ENCODE results near the gene QRICH1. TPM values are rescaled to one million over a fixed set of nuclear protein-coding genes. Genes with fewer than 3 reads are reported as not detected.
"Not testable (repeated sequence)": the region's sequence is repeated elsewhere in the genome, so short reads cannot be mapped to it uniquely, and the experiment has no call there.

Gene QRICH1
- total and polyA plus RNA-seq, 2 donors: 40.7 to 63.0 TPM

DNA sequence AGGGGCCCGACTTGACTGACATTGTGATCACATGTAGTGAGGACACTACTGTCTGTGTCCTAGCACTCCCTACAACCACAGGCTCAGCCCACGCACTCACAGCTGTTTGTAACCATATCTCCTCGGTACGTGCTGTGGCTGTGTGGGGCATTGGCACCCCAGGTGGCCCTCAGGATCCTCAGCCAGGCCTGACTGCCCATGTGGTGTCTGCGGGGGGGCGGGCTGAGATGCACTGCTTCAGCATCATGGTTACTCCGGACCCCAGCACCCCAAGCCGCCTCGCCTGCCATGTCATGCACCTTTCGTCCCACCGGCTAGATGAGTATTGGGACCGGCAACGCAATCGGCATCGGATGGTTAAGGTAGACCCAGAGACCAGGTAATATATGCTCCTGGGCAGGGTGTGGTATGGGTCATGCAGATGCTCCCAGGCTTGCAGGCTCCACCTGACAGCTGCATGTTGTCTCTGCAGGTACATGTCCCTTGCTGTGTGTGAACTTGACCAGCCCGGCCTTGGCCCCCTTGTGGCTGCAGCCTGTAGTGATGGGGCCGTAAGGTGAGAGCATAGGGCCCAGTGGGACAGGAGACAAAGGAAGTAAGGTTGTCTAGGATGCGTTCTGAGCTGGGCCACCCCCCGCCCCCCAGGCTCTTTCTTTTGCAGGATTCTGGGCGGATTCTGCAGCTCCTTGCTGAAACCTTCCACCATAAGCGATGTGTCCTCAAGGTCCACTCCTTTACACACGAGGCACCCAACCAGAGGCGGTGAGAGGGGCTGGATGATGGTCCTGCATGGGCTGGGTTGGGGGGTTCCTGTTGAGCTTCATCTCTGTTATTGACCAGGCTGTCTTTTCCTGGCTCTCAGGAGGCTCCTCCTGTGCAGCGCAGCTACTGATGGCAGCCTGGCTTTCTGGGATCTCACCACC lies 79.9 kb downstream of the QRICH1 start:
- Histone ChIP-seq H3K36me3 (ENCODE audit: insufficient read depth) (peaks cover 10% of the 10 kb centered on the region), H3K4me1 (ENCODE audit: insufficient read depth) (no peaks in the 10 kb centered on the region), H3K27ac (ENCODE audit: low read depth) (no peak overlapping the region), H3K4me3 (ENCODE audit: low read depth, low read length) (no peak overlapping the region)
- 83% methylated on average over 24 of the region's 24 CpGs for WGBS
- no peak for DNase-seq (ENCODE audit: extremely low spot score)

DNA sequence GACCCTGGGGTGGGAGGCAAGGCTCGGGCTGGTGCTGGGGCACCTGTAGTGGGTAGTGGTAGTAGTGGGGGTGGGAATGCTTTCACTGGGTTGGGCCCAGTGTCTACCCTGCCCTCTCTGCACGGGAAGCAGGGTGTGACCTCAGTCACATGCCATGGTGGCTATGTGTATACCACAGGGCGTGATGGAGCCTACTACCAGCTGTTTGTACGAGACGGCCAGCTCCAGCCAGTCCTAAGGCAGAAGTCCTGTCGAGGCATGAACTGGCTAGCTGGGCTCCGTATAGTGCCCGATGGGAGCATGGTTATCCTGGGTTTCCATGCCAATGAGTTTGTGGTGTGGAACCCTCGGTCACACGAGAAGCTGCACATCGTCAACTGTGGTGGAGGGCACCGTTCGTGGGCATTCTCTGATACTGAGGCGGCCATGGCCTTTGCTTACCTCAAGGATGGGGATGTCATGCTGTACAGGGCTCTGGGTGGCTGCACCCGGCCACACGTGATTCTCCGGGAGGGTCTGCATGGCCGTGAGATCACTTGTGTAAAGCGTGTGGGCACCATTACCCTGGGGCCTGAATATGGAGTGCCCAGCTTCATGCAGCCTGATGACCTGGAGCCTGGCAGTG lies 80.6 kb downstream of the QRICH1 start:
- no peak for DNase-seq (ENCODE audit: extremely low spot score)
- Histone ChIP-seq H3K4me3 (ENCODE audit: low read depth, low read length) (no peak overlapping the region), H3K4me1 (ENCODE audit: insufficient read depth) (no peaks in the 10 kb centered on the region), H3K27ac (ENCODE audit: low read depth) (no peak overlapping the region), H3K36me3 (ENCODE audit: insufficient read depth) (peaks cover 10% of the 10 kb centered on the region)
- 74% methylated on average over 19 of the region's 19 CpGs for WGBS

DNA sequence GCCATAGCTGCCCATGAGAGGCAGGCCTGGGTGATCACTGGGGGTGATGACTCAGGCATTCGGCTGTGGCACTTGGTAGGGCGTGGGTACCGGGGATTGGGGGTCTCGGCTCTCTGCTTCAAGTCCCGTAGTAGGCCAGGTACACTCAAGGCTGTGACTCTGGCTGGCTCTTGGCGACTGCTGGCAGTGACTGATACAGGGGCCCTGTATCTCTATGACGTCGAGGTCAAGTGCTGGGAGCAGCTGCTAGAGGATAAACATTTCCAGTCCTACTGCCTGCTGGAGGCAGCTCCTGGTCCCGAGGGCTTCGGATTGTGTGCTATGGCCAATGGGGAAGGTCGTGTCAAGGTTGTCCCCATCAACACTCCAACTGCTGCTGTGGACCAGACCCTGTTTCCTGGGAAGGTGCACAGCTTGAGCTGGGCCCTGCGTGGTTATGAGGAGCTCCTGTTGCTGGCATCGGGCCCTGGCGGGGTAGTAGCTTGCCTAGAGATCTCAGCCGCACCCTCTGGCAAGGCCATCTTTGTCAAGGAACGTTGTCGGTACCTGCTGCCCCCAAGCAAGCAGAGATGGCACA lies 81.3 kb downstream of the QRICH1 start:
- no peak for DNase-seq (ENCODE audit: extremely low spot score)
- 70% methylated on average over 17 of the region's 17 CpGs for WGBS
- Histone ChIP-seq H3K27ac (ENCODE audit: low read depth) (no peak overlapping the region), H3K36me3 (ENCODE audit: insufficient read depth) (peaks cover 10% of the 10 kb centered on the region), H3K4me1 (ENCODE audit: insufficient read depth) (no peaks in the 10 kb centered on the region), H3K4me3 (ENCODE audit: low read depth, low read length) (no peak overlapping the region)

DNA sequence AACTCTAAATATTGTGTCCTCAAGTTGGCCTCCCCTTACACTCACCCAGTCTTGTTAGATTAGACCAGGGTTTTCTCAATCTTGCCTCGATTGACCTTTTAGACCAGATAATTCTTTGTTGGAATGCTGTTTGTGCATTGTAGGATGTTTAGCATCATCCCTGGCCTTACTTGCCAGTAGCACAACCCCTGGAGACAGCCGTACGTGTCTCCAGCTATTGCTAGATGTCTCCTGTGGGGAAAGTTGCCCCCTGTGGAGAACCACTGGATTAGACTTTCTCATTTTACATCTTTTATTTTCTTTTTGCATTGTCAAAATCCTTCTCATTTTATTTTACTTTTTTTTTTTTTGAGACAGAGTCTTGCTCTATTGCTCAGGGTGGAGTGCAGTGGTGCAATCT lies 84.5 kb downstream of the QRICH1 start:
- H3K36me3 ChIP-seq (ENCODE audit: insufficient read depth): peaks cover 3% of the 10 kb centered on the region
- H3K4me3 ChIP-seq (ENCODE audit: low read depth, low read length): no peak overlapping the region
- no peak overlapping the region for H3K27ac ChIP-seq (ENCODE audit: low read depth)
- WGBS: 67% methylated on average over 3 of the region's 3 CpGs
- H3K4me1 ChIP-seq (ENCODE audit: insufficient read depth): no peaks in the 10 kb centered on the region
- no peak for DNase-seq (ENCODE audit: extremely low spot score)

DNA sequence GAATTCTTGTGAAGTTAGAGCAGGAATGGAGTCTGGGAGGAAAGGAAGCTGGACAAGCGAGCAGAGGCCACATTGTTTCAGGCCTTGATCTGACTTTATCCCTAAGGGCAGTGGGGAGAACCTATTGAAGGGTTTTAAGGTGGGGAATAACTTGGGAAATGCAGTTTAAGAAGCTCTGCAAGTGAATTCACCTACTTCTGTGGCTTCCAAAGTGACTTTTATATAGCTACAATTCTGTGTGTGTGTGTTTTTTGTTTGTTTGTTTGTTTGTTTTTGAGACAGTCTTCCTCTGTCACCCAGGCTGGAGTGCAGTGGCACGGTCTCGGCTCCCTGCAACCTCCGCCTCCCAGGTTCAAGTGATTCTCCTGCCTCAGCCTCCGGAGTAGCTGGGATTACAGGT lies 85.2 kb downstream of the QRICH1 start:
- H3K27ac ChIP-seq (ENCODE audit: low read depth); H3K4me3 ChIP-seq (ENCODE audit: low read depth, low read length); H3K36me3 ChIP-seq (ENCODE audit: insufficient read depth); DNase-seq (ENCODE audit: extremely low spot score); H3K4me1 ChIP-seq (ENCODE audit: insufficient read depth): not testable (repeated sequence)
- WGBS: 90% methylated on average over 5 of the region's 5 CpGs

DNA sequence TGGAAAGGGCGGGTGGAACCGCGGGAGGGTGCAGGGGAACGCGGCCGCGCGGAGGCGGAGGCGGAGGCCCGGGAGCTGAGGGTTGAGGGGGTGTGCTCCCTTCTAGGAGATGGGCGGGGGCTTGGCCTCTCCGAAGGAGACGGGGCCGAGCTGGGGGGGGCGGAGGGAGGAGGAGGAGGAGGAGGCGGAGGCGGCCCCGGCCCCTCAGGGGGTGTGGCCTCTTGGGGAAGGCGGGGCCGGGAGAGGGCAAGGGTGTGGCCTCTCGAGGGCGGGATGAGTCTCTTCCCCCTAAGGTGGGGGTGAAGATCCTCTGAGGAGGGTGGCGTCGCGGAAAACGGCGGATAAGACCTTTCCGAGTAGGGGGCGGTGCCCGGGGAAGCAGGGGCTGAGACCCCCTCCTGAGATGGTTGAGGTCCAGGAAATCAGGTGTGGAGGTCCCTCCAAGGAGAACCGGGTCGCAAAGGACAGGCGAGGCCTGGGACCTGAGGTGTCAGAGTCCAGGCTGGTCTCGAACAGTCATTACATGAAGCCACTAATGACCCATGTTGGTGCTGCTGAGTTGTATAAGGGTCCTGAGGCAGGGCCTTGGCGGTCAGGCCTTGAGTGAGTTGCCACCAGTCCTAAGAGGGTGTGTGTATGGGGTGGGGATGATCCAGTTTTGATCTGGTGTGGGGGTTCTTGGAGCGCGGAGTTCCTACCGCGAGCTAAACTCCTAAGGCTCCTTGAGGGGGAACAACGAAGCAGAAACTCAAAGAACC lies 85.9 kb downstream of the QRICH1 start:
- WGBS: 11% methylated on average over 40 of the region's 41 CpGs

DNA sequence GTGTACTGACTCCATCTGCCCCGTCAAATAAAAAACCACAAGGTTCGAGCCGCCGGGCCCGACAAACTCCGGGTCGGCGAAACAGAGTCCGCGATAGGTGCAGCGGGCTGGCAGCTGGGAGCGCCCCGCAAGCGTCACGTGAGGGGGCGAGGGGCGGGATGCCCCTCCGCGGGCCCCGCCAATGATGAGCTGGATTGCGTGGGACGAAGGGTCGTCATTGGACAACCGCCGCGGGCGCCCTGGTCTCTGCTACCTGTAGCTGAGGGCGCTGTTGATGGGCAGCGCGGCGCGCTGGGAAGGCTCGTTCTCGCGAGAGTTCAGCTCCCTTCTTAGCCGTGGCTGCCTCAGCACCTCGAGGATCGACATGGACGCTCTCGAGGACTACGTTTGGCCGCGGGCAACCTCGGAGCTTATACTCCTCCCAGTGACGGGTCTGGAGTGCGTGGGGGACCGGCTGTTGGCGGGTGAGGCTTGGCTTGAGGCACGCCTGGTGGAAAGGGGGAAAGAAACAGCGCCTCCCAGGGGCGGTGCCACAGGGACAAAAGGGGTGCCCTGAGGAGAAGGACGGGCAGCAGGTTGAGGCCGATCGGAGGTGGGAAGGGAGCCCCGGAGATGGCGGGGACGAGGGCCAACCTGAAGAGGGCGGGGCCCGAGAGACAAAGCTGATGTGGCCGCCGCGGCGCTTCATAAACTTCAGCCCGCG lies 86.7 kb downstream of the QRICH1 start, which contains the start of gene WDR6:
WDR6 (plus strand) TSS at position 324 of the 703 bp plus-strand sequence; CDS start at position 365, 41 bp downstream.
- Histone ChIP-seq H3K36me3 (ENCODE audit: insufficient read depth) (no peaks in the 10 kb centered on the region), H3K4me3 (ENCODE audit: low read depth, low read length) (peak within 1 kb of the TSS; percentile 51), H3K4me1 (ENCODE audit: insufficient read depth) (no peaks in the 10 kb centered on the region), H3K27ac (ENCODE audit: low read depth) (peak within 1 kb of the TSS; percentile 91)
- under 1% methylated on average over 65 of the region's 65 CpGs for WGBS
- DNase-seq (ENCODE audit: extremely low spot score): peak; percentile 95

More for the DNA sequence above, 85.9 kb downstream of the QRICH1 start:
- DNase-seq (ENCODE audit: extremely low spot score): peak; percentile 69
- Histone ChIP-seq H3K4me3 (ENCODE audit: low read depth, low read length) (peak overlapping the region; percentile 51), H3K36me3 (ENCODE audit: insufficient read depth) (no peaks in the 10 kb centered on the region), H3K4me1 (ENCODE audit: insufficient read depth) (no peaks in the 10 kb centered on the region), H3K27ac (ENCODE audit: low read depth) (peak overlapping the region; percentile 91)

DNA sequence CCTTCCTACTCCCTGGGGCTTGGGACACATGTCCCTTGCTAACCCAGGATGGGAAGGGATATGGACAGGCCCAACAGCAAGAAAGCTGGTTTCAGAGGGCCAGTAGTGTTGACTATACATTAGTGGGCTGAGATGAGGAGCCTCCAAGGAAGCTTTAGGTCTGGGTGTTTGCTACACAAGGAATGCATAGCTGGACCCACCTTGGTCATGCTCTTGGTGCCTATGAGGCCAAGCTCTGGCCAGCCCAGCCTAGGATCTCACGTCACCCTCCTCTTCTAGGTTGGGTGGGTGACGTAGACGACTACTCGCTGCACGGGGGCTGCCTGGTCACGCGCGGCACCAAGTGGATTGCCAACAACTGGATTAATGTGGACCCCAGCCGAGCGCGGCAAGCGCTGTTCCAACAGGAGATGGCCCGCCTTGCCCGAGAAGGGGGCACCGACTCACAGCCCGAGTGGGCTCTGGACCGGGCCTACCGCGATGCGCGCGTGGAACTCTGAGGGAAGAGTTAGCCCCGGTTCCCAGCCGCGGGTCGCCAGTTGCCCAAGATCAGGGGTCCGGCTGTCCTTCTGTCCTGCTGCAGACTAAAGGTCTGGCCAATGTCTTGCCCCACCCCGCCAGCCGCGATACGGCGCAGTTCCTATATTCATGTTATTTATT lies 87.3 kb downstream of the QRICH1 start:
- under 1% methylated on average over 32 of the region's 32 CpGs for WGBS
- Histone ChIP-seq H3K36me3 (ENCODE audit: insufficient read depth) (no peaks in the 10 kb centered on the region), H3K4me1 (ENCODE audit: insufficient read depth) (no peaks in the 10 kb centered on the region), H3K27ac (ENCODE audit: low read depth) (peak overlapping the region; percentile 88), H3K4me3 (ENCODE audit: low read depth, low read length) (peak overlapping the region; percentile 51)
- DNase-seq (ENCODE audit: extremely low spot score): no peak

DNA sequence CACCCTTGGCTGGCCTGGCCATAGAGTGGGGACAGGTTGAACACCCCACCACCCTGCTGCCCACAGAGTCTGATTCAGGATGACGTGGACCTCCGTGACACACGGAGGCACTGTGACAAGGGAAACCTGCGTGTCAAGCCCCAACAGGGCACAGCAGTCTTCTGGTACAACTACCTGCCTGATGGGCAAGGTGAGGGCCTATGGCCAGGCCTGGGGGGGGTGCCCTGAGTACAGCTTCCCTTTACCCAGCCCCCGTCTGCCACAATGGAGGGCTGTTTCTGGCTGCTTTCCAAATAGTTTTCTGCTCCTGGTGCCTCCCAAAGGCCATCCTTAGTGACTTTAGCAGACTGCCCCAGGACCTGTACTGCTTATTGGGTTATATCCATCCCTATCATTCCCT lies 87.9 kb downstream of the QRICH1 start:
- DNase-seq (ENCODE audit: extremely low spot score): no peak
- H3K4me3 ChIP-seq (ENCODE audit: low read depth, low read length): peak overlapping the region; percentile 51
- 91% methylated on average over 5 of the region's 5 CpGs for WGBS

DNA sequence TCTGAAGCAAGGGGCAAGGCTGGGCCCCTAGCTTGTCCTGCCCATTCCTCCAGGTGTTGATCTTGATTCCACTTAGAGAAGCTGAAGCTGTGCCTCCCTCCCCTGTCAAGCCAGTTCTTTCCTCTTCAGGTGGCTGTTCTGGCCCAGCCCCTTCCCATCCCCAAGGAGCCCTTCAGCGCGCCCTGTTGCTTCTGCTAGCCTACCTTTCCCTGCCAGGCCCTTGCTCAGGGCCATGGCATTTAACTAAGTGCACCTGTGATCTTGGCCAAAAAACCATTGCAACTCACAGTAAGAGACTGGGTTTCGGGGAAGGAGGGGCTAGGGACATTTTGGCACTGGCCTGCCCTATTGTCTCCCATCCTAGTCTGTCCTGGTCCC lies 88.6 kb downstream of the QRICH1 start:
- Histone ChIP-seq H3K36me3 (ENCODE audit: insufficient read depth) (no peaks in the 10 kb centered on the region), H3K4me3 (ENCODE audit: low read depth, low read length) (no peak overlapping the region), H3K4me1 (ENCODE audit: insufficient read depth) (no peaks in the 10 kb centered on the region), H3K27ac (ENCODE audit: low read depth) (no peak overlapping the region)
- DNase-seq (ENCODE audit: extremely low spot score): no peak
- WGBS: 95% methylated on average over 3 of the region's 3 CpGs

More for the DNA sequence above, 87.9 kb downstream of the QRICH1 start:
- Histone ChIP-seq H3K36me3 (ENCODE audit: insufficient read depth) (no peaks in the 10 kb centered on the region), H3K4me1 (ENCODE audit: insufficient read depth) (no peaks in the 10 kb centered on the region), H3K27ac (ENCODE audit: low read depth) (no peak overlapping the region)

DNA sequence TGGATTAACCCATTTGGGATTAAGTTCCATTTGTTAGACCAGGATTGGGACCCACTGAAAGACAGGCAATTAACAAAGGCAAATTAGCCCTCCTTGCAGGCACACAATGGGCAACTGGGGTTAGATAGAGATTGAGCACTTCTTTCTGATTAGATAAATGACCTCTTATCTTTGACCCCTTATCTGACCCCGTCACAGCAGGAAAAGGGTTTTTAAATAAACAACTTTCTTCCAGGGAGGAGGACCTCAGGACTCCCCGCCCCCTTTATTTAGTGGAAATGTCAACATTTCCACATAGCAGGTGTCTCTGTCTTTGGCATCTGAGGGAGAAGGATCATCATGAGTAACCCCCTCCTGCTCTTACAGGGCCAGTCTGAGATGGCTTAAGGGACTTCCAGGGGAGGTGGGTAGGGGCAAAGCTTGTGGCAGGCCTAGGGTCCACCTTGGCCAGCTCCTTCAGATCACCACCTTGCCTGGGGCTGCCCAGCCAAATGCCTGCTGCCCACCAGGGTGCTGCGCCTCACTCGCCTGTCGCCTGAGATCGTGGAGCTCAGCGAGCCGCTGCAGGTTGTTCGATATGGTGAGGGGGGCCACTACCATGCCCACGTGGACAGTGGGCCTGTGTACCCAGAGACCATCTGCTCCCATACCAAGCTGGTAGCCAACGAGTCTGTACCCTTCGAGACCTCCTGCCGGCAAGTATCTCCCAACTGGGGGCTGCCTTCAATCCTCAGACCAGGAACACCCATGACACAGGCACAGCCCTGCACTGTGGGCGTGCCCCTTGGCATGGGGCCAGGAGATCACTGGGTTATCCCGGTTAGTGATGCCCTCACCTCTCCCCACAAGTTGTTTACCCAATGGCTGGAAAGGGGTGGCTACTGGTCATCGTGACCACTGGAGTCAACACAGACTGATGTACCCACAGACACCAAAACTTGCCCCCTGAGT lies 89.2 kb downstream of the QRICH1 start:
- Histone ChIP-seq H3K36me3 (ENCODE audit: insufficient read depth) (no peaks in the 10 kb centered on the region), H3K27ac (ENCODE audit: low read depth) (no peak overlapping the region), H3K4me3 (ENCODE audit: low read depth, low read length) (no peak overlapping the region), H3K4me1 (ENCODE audit: insufficient read depth) (no peaks in the 10 kb centered on the region)
- DNase-seq (ENCODE audit: extremely low spot score): no peak
- 87% methylated on average over 16 of the region's 16 CpGs for WGBS

DNA sequence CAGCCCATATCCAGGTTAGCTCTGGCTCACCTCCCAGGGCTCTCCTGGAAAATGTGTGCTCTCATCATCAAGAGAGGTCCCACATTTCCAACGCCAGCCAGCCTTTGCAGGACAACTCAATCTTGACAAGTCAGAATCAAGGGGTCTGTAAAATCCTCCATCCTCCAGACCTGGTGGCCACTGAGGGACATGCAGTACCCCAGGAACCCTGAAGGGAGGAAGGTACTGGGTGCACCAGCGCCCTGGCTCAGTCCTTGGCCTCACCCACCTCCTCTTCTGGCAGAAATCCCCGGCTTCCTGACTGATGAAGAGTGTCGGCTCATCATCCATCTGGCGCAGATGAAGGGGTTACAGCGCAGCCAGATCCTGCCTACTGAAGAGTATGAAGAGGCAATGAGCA lies 92.7 kb downstream of the QRICH1 start:
- WGBS: 91% methylated on average over 6 of the region's 6 CpGs
- no peak overlapping the region for H3K27ac ChIP-seq (ENCODE audit: low read depth)
- no peak for DNase-seq (ENCODE audit: extremely low spot score)

More for the DNA sequence above, 92.7 kb downstream of the QRICH1 start:
- Histone ChIP-seq H3K4me1 (ENCODE audit: insufficient read depth) (no peaks in the 10 kb centered on the region), H3K4me3 (ENCODE audit: low read depth, low read length) (no peak overlapping the region), H3K36me3 (ENCODE audit: insufficient read depth) (no peaks in the 10 kb centered on the region)

Data from urinary bladder (tissue), 4 donors.